Activated naive CD4-positive, alpha-beta T cell (primary cell): ENCODE data around the gene HOXB1.

Source experiments
- DNase-seq, 4 experiments: peaks; one replicate each; lab custom pipeline; 2025; lab: John Stamatoyannopoulos, UW

HOXB1 gene

GRCh38 chr17:48554412-48555257, 23.8 kb upstream of the HOXB1 start:
- no peak for DNase-seq

GRCh38 chr17:48553826-48554225, 23.0 kb upstream of the HOXB1 start:
- no peak for DNase-seq

DNA sequence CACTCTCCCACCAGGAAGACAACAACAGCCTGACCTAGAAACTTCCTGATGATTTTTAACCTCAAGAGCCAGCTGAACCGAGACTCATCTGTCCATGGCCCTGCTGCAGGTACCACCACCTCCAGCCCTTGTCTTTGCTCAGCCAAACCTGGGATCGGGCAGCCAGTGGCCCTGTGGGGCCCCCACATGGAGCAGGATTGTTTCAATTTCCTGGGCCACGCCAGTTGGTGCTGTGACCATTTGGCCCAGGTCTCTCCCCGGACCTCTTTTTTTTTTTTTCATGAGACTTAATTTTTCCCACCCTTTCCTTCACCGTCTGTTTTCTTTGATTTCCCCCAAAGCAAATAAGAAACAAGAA, 22.4 kb upstream of the HOXB1 start:
- DNase-seq: no peak

- no peak for DNase-seq
Measured at GRCh38 chr17:48552466-48553189, 21.8 kb upstream of the HOXB1 start.

DNA sequence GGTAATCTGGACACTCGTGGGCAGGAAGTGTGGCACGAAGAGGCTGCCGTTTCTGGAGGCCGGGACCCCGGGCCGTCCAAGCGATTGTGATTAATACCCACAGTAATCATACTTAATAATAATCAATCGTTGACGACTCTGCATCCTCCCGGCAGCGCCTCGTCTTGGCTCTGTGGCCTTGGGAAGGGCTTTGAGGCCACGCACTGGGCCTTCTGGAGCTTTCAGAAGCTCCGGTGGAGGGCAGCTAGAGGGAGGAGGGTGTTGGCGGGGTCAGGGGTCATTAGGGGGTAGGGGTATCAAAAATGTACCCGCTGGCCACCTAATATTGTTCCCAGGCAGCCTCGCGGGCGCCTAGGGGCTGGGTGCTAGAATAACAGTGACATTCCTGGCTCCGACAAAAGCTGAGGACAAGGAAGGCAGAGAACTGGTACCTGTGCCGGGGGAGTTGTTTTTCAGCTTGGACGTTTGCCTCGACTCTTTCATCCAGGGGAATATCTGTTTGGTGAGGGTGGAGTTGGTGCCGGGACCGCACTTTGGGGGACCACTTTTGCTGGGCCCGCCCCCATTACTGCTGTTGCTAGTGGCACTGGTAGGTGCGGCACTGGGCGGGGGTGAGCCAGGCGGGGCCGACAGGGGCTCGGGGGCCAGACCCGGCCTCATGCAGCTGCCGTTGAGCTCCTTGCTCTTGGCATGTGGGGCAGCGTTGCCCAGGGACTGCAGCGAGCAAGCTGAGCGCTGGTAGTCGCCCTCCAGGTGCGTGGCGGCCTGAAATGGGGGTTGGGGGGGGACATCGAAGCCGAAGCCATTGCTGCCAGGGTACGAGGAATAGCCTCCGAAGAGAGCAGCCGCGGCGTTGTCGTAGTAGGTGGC, 21.0 kb upstream of the HOXB1 start:
- DNase-seq: no peak

- no peak for DNase-seq
Measured at GRCh38 chr17:48551214-48551555, 20.4 kb upstream of the HOXB1 start.

DNA sequence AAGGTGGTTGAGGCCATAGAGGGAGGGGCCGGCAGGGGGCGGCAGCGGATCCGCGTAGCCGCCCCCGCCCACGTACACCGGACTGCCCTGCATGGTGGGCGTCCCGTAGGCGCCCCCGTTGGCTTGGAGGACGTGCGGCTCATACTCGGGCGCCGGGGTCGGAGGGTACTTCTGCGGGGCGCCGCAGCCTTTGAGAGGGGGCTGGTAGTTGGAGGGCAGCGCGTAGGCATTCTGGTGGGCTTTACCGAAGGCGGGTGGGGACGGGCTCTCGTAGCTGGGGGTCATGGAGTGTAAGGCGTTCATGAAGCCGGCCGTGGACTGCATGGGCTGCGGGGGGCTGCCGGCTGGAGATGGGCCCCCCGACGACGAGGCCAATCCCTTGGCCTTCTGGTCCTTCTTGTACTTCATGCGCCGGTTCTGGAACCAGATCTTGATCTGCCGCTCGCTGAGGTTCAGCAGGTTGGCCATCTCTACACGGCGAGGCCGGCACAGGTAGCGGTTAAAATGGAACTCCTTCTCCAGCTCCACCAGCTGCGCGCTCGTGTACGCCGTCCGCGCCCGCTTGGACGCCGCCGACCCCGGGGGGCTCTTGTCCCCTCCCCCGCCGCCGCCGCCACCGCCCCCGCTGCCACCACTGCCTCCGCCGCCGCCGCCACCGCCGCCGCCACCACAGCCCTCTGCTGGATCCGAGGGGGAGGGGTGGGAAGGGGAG, 19.8 kb upstream of the HOXB1 start:
- no peak for DNase-seq

GRCh38 chr17:48549914-48550501, 19.2 kb upstream of the HOXB1 start:
- DNase-seq: no peak

DNA sequence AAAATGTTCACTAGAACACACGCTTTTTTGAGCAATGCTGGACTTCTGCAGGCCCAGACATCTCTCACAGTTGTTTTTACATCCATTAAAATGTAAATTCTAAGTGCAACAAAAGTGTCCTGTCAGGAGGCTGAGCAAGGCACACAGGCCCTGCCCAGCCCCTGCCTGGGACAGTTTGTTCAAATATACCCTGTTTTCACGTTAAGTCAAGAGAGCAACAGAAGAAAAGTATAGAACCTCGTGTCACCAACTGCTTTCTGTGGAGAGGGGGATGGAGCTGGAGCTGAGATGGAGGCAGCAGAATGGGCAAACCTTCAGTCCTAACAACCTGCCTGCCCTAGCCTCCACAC, 18.4 kb upstream of the HOXB1 start:
- DNase-seq: no peak

DNA sequence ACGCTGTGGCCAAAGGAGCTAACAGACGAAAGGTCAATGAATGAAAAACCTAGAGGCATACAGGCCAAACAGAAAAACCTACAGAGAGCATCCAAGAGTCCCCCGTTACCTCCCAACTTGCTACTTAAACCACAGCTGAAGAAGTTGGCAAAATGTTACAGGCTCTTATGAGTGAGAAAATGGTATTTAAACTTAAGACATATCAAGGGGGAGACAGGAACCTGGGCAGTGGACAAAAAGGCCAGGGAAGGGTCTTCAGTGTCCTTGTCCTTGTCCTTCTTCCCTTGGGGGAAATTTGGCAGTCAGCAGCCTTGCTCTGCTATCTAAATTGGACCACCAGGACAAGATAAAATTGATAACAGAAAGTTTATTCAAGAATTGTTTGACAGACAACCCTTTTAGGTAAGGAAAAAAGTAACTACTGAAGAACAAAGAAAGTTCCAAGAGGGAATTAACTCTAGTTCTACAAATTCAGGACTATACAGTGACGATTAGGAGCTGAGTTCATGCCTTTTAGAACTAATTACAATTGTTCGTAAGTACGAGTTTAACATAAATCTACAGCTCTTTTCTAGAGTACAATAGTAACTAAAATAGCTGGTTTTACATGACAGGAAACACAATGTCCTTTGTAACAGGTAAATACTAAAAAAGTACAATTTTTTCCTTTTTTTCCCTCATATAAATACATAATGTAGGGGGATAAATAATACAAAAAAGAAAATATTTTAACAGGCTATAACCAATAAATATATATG, 17.9 kb upstream of the HOXB1 start:
- DNase-seq: no peak

GRCh38 chr17:48547808-48548522, 17.2 kb upstream of the HOXB1 start:
- peak in 1 of 4 experiments; percentile 39 for DNase-seq

GRCh38 chr17:48546924-48547807, 16.4 kb upstream of the HOXB1 start:
- no peak for DNase-seq

DNA sequence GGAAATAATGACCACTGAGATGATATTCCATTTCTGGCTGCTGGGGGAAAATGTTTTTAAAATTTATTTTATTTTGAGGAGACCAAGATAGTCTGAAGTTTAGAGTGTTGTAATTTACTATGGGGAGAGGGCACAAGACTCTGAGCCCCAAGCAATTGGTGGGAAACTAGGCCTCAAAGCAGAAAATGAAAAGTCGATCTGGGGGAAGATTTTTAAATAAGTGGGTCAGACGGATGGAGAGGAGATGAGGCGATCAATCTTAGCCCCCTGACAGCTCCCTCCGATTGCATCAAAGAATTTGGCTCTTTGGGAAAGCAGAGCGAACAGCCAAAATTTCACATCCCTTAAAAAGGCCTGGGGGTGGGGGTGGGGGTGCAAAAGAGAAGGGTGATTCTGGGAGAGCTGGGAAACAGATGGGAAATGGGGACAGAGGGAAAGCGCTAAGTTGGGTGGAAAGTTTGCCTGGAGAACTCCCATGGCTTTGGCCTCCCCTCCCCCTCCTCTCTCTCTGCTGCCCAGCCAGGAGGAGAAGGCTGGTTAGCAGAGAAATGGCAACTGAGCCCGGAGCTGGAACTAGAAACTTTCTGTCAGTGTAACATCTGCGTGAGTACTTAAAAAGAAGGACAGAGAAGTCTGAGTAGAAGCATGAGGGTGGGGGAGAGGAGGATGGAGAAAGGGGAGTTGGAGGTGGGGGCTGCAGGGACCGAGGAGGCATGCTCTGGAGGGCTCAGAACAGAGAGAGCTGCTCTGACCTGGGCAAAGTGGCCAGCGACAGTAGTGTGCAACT, 15.5 kb upstream of the HOXB1 start:
- no peak for DNase-seq

DNA sequence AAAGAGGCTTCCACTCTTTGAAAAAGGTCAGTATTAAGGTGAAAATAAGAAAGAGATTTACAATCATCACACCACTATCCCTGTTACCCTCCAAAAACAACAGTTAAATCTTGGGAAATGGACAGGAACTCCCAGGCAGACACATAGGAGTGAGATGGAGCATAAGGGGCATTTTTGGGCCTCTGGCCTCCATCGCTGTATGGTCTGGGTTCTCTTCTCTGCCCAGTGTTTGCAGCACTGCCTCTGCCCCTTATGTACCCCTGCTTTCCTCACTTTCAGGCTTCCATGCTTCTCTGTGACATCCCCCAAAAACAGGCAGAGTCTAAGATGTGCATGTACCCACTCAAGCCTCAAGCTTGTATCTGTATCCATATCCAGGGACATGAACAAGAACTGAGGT, 14.7 kb upstream of the HOXB1 start:
- DNase-seq: no peak

DNA sequence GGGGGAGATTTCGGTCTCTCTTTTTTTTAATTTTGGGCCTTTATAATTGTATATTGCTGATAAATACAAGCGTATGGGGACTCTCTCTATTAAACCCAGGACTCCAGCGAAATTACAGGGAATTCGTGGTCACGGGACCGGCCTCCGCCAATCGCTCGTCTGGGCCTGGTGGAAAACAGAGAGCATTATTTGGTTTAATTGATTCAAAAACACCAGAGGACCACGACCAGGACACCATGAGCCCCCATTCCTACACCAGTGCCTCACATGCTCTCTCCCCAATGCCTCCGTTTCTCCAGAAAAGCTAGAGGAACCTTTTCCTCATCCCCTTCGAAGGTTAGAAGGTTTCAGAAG, 14.2 kb upstream of the HOXB1 start, which contains the start of gene HOXB2:
Gene HOXB2, minus strand, starts transcription at position 88 of the 354 bp plus-strand sequence. CDS start 198 bp downstream, outside the sequence.
- no peak for DNase-seq

DNA sequence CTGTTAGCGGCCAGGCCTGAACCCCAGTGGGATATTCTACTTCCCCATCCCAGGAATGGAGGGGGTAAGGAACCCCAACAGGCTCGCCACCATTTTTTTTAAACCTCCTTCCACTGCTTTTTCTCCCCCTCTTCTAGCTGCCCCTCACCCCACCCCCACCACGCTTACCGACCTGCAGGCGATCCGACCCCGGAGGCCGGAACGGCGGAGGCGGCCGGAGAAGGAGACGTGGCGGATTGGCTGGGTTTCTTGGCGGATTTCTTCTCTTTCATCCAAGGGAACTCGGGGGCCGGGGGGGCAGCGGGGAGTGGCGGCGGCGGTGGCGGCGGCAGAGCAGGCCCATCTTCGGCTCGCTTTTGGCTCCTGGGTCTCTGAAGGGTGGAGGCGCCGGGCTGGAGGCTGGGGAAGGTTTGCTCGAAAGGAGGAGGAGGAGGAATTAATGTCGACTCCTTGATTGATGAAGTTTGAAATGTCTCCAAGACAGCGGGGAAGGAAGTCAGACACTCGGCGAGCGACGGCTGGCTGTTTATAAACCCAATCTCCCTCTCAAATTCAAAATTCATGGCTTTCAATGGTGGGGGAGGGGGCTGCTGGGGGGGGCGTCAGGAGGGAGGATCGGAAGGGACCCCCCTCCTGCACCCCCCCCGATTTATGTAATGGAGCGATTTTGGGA, 13.7 kb upstream of the HOXB1 start:
- peak in 2 of 4 experiments; percentile 17 to 24 for DNase-seq

GRCh38 chr17:48543854-48544348, 13.1 kb upstream of the HOXB1 start:
- peak in 2 of 4 experiments; percentile 31 to 40 for DNase-seq
